ENCODE results near the gene NDUFS8.

NDUFS8 gene

DNA sequence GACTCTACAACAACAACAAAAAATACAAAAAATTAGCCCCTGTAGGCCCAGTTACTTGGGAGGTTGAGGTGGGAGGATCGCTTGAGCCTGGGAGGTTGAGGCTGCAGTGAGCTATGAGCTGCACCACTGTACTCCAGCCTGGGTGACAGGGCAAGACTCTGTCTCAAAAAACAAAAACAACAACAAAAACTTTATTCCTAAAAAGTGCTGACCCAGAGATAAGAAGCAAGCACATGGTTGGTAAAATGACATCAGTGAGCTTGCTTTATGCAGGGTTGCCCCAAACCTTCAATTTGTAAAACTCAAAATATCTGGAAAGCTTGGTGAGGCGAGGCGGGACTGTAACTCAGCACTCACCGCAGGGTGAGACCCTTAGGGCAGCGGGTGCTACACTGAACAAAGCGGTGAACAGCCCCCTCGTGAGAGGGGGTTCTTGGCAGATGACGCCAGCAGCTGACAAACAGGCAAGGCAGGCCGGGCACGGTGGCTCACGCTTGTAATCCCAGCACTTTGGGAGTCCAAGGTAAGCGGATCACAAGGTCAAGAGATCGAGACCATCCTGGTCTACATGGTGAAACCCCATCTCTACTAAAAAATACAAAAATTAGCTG, 4.9 kb downstream of the NDUFS8 start:
- no peak overlapping the region for H3K4me3 ChIP-seq (ENCODE audit: low read depth, low read length)

DNA sequence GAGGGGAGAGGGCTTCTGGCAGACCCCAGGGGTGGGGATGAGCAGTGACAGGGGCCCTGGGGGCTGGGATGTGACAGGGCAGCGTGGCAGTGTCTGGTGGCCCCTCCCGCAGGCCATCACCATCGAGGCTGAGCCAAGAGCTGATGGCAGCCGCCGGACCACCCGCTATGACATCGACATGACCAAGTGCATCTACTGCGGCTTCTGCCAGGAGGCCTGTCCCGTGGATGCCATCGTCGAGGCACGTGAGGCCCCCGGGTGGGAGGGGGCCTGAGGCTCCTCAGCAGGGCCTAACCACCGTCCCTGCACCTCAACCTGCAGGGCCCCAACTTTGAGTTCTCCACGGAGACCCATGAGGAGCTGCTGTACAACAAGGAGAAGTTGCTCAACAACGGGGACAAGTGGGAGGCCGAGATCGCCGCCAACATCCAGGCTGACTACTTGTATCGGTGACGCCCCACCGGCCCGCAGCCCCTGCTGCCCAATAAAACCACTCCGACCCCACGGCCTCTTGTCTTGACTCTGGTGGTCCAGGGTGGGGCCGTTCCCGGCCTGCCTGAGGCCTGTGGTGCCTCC, 5.7 kb downstream of the NDUFS8 start:
- no peak overlapping the region for H3K4me3 ChIP-seq (ENCODE audit: low read depth, low read length)

DNA sequence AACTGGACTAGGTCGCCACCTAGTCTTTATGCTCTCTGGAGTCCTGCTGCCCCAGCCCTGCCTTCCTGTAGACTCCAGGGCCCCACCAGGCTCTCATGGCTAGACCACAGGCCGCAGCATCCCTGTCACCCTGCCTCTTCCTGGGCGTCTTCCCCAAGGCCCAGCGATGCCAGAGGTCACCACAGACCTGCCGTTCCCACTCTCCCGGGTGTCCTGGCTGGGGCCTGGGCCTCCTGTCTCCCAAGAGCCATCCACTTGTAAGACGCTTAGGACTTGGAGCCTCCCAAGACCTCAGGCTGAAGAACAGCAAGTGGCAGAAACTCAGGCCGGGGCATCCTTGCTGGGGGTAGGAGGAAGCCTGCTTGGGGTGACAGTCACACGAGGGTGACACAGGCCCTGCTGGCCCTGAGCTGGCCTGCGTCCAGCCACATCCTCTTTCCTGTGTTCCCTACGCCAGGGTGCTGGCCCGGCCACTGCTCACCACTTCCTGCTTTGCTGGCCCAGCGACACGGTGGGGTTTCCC, 6.3 kb downstream of the NDUFS8 start:
- H3K4me3 ChIP-seq (ENCODE audit: low read depth, low read length) = no peak overlapping the region

DNA sequence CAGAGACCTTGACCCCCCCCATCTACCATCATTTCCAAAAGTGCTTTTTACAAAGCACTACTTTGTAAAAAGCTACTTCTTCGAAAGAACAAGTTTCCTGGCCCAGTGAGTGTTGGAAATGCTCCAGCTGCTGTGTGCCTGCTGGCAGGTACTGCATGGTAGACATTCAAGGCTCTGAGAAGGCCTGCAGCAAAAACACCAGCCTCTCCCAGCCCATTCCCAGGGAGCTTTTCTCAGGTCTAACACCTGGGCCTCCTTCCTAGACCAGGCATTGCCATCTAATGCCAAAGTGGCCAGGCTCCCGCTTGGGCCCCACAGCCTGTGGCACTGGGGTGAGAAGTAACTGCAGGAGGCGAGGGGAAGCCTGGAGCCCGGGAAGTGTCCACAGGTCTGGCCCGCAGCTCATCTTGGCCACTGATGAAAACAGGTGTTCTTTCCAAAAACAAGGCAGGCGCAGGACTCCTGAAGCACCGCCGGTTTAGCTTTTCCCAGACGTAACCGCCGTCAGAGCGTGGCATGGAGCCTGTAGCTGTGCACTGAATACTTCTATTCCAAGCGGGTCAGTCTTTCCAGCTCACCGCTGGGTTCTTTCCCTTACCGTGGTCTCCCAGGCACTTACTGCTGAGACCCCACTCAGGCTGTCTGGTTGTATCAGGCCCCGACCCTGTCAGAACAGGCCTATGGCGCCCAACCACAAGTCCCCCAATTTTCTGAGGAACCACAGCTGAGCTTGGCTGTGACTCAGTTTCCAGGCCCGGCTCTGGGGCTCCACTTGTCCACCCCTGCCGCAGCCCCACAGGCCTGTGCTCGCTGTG, 7.1 kb downstream of the NDUFS8 start:
- H3K4me3 ChIP-seq (ENCODE audit: low read depth, low read length) = no peak overlapping the region

DNA sequence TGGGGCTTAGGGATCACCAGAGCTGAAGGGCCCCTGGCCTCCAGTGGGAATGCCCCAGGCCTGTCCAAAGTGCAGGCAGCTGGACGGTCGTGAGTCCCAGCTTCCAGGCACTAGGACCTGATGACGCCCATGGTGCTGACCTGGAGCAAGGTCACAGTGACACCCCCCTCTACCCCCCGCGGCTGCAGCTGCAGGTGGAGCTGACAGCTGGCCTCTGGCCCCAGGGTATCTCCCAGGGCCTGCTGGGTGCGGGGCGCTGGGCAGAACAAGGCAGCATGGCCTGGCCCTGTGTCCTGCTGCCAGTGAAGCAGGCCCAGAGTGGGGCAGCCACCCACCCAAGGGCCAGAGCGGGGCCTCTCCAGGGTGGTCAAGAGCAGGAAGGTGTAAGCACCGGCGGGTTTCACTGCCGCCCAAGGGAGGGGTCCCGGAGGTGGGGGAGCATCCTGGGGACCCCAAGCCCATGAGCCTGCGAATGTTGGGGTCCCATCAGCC, 7.8 kb downstream of the NDUFS8 start:
- peak overlapping the region; percentile 20 for H3K4me3 ChIP-seq (ENCODE audit: low read depth, low read length)

DNA sequence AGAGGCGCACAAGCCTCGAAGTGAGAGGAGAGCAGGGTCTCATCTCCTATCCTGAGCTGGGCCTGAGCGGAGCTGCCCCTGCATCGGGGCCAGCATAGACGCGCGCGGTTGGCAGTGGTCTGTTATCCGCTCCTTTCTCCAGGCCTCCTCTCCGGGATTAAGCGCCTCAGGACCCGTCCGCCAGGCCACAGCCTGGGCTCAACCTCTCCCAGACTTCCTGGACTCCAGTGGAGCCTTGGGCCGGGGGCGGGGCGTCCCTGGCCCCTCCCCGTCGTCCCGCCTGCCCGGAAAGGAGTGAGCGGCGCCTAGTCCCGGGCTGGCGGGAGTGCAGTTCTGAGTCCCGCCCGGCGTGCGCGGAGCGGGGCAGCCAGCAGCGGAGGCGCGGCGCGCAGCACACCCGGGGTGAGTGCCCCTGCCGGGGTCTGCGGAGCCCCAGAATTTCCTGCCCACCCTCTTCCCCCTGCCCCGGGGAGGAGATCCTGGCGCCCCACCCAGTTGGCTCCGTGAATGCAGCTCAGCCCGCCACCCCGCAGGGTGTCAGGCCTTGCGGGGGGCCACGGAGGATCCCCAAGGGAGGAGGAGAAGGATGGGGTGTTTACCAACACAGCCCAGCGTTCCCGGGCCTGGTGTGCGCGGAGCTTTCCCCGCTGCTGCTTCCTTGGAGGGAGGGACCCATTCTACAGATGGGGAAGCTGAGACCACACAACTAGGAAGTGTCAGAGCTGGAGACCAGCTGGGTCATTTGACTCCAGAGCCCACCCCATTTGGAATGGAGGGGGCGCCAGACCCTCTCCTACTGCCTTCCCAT, 8.4 kb downstream of the NDUFS8 start, which contains the start of gene TCIRG1:
TSS of gene TCIRG1 (plus strand) at position 308 of the 808 bp plus-strand sequence. CDS start 2,247 bp downstream, outside the sequence.
- peak within 1 kb of the TSS; percentile 27 for H3K4me3 ChIP-seq (ENCODE audit: low read depth, low read length)

DNA sequence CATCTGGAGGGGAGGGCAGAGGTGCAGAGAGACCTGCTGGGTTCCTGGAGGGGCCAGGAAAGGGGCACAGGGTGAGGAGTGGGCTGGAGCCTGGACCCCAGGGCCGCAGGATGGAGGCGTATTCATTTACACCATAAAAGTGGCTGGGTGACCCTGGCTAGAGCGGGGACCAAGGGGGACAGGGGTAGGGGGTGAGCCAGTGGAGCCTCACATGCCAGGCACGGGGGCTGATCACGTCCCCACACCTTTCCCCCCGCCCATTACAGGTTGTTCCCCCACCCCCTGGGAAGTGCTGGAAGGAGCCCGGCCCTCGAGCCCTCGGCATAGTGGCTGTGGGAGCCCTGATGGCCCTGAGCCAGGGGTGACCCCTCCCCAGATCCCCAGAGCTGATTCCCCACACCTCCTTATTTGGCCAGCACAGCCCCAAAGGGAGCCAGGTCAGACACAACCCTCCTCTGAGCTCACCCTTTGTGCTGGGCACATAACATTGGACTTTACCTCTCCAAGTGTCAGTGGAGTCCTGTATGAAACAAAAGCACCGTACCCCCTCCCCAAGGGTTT, 9.1 kb downstream of the NDUFS8 start:
- no peak overlapping the region for H3K4me3 ChIP-seq (ENCODE audit: low read depth, low read length)

DNA sequence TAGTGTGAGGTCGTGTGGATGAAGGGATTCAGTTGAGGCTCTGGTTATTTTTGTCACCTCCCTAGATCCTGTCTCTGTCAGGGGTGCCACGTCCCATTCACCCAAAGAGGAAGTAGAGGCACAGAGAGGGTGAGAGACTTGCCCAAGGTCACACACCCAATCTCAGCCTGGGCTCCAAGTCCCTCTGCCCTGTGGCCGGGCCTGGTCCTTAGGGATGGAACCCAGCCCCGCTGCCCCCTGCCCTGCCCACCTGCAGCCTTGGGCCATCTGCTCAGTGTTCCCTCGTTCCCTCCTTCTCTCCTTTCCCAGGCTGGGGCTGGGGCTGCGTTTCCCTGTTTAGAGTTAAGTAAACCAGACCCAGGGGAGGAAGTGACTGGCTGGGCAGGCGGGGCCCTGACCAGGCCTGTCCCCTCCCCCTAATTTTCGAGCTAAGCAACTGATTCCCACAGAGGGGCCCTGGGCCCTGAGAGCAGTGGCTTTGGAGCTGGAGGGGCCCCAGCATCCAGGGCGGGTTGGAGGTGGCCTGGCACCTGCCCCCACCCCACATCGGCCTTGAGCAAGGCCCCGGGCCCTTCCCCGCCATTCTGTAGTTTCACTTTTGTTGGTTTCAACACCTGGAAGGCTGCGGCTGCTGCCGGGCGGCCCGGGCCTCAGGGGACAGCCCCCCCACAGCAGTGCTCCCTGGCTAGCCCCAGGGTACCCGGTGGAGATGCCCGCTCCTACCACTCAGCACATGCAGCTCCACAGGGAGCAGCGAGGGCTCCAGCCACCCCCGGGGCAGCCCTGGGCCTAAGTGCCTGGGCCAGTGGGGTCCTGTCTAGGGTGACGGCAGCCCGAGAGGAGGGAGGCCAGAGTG, 9.8 kb downstream of the NDUFS8 start:
- no peak overlapping the region for H3K4me3 ChIP-seq (ENCODE audit: low read depth, low read length)

DNA sequence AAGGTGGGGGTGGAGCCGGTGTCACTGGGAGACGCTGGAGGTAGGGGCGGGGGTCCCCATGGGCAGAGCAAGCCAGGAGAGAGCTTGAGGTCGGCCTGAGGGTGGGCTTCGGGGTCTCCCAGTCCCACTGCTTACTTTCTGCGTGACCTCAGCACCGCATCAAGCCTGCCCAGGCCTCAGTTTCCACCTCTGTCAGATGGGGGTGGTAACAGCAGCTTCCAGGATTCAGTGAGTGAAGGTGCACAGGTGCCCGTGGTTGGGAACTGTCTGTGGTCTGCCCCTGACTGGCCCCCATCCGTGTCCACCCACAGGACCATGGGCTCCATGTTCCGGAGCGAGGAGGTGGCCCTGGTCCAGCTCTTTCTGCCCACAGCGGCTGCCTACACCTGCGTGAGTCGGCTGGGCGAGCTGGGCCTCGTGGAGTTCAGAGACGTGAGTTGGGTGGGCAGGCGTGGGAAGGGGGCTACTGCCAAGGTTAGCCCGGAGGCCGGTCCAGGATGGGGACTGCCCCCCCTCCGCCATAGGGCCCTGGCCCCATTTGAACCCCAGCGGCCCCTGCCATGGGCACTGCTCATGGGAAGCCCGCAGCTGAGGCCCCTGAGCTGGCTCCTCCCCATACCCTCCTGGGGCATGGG, 10.6 kb downstream of the NDUFS8 start:
- no peak overlapping the region for H3K4me3 ChIP-seq (ENCODE audit: low read depth, low read length)

DNA sequence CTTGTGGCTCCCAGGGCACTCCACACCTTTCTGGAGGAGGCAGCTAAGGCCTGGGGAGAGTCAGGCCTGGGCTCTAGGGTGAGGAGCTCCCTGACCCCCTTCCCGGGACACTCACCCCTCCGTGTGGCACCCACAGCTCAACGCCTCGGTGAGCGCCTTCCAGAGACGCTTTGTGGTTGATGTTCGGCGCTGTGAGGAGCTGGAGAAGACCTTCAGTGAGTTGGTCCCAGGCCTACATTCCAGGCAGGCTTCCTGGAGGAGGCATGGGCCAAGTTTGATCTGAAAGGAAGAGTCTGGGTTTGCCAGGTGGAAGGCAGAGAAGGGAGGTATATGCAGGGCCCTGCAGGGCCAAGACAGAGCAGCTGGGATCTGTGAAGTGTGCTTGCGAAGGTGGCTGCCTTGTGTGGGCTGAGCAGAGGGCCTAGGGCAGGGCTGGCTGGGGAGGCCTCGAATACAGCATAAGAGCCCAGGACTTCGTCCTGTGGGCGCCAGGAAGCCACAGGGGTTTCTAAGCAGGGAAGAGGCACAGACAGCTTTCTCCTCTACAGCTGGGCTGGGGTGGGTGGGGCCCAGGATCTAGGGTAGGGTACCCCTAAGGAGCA, 11.2 kb downstream of the NDUFS8 start:
- no peak overlapping the region for H3K4me3 ChIP-seq (ENCODE audit: low read depth, low read length)

DNA sequence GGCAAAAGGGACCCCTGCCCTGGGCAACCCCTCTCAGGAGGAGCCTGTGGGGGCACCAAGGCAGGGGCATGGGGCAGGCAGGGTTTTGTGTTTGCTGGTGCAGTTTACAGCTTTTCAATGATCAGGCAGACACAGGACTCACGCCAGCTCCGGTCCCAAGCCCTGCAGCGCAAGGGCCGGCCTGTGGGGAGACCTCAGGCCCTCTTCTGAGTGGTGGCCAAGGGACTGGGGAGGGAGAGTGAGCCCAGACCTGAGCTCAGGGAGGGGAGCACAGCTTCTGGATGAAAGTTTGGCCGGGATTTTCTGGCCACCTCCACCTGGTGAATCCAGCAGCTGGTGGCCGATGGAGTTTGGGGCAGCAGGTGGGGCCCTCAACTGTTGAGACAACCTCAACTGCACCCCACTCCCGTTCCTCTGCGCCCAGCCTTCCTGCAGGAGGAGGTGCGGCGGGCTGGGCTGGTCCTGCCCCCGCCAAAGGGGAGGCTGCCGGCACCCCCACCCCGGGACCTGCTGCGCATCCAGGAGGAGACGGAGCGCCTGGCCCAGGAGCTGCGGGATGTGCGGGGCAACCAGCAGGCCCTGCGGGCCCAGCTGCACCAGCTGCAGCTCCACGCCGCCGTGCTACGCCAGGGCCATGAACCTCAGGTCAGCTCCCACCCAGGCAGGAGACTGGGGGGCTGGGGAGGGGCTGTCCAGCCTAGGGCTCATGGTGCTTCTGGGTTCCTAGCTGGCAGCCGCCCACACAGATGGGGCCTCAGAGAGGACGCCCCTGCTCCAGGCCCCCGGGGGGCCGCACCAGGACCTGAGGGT, 11.9 kb downstream of the NDUFS8 start:
- H3K4me3 ChIP-seq (ENCODE audit: low read depth, low read length) = no peak overlapping the region

DNA sequence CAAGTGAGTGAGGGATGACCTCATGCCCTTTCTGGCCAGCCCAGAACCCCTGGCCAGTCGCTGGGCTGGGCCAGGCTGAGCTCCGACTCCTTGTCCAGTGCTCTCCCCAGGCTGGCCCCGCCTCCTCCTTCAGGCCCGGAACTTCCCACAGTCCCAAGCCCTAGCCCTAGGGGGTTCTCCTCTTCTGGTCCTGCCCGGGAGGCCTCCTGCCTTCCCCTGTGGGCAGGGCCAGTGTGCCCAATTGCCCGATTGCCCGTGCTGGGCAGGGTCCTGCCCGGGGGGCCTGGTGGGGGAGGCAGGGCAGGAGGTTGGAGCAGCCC, 12.5 kb downstream of the NDUFS8 start:
- no peak overlapping the region for H3K4me3 ChIP-seq (ENCODE audit: low read depth, low read length)

DNA sequence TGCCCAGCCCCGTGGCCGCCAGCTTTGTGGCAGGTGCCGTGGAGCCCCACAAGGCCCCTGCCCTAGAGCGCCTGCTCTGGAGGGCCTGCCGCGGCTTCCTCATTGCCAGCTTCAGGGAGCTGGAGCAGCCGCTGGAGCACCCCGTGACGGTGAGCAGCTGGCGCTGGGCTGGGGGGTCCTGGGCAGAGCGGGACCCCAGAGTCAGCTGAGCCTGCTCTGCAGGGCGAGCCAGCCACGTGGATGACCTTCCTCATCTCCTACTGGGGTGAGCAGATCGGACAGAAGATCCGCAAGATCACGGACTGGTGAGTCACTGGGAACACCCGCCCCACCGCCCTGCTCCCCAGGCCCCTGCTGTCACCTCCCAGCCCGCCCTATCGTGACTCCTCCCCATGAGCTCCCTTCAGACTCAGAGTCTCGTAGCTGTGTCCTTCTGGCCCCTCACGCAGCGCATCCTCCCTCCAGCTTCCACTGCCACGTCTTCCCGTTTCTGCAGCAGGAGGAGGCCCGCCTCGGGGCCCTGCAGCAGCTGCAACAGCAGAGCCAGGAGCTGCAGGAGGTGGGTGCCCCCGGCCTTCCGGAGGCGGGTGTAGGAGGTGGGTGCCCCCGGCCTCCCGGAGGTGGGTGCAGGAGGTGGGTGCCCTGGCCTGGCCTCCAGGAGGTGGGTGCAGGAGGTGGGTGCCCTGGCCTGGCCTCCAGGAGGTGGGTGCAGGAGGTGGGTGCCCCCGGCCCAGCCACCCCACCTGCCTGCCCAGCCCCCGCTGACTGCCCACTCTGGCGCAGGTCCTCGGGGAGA, 13.1 kb downstream of the NDUFS8 start:
- H3K4me3 ChIP-seq (ENCODE audit: low read depth, low read length) = no peak overlapping the region

DNA sequence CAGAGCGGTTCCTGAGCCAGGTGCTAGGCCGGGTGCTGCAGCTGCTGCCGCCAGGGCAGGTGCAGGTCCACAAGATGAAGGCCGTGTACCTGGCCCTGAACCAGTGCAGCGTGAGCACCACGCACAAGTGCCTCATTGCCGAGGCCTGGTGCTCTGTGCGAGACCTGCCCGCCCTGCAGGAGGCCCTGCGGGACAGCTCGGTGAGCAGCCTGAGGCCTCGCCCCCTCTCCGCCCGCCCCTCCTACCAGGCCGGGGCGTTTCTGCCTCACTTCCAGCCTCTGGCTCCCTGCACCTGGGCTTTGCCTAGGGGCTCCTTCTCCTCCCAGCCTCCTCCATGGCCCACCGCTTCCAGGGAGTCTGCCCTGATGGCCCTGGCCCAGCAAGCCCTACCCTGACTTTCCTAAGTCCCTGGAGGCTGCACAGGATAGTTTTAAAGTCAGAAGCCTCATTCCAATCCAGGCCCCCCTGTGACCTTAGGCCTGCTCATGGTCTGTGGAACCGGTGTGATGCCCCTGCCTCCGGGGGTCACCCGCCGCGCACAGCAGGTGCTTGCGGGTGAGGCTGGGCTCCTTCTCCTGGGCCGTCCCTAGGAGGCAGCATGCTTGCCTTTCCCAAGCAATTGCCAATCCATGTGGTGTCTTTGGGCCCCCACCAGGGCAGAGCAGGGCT, 13.8 kb downstream of the NDUFS8 start:
- H3K4me3 ChIP-seq (ENCODE audit: low read depth, low read length) = no peak overlapping the region

DNA sequence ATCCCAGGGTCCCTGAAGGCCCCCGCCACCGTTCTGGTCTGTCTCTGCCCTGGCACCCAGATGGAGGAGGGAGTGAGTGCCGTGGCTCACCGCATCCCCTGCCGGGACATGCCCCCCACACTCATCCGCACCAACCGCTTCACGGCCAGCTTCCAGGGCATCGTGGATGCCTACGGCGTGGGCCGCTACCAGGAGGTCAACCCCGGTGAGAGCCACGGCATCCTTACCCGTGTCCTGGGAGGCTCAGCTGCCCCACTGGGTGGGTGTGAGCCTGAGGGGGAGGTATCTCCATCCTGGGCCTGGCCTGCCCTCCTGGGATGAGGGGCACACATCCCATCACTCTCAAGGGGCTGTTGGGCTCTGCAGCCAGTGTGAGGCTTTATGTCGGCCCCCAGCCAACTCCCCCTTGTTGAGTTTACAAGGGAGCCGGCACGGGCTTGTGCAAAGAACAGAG, 14.4 kb downstream of the NDUFS8 start:
- H3K4me3 ChIP-seq (ENCODE audit: low read depth, low read length) = no peak overlapping the region

DNA sequence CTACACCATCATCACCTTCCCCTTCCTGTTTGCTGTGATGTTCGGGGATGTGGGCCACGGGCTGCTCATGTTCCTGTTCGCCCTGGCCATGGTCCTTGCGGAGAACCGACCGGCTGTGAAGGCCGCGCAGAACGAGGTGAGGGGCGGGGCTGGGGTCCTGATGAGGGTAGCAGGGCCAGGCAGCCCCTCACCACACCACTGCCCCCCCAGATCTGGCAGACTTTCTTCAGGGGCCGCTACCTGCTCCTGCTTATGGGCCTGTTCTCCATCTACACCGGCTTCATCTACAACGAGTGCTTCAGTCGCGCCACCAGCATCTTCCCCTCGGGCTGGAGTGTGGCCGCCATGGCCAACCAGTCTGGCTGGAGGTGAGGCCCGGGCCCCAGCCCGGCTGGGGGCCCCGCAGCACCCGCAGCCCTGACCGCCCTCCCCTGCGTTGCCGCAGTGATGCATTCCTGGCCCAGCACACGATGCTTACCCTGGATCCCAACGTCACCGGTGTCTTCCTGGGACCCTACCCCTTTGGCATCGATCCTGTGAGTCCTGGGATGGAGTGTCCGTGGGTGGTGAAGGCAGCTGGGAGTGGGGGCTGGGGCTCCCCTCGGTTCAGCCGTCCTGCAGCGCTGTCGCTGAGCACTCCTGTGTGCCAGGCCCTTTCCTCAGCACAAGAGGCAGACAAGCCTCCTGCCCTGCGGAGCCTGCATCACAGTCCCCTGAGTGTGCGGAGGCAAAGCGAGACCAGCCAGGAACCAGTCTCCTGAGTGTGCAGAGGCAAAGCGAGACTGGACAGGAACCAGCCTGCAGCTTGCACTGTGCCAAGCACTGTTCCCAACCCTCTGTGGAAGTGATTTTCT, 17.2 kb downstream of the NDUFS8 start:
- H3K4me3 ChIP-seq (ENCODE audit: low read depth, low read length) = no peak overlapping the region

Measured in iPS-11a (cell line).